GM21528 (cell line): ENCODE measurements around the gene PEMT.

Experiments used
- ATAC-seq: cut with Tn5 transposase; IDR thresholded peaks from one replicate; pipeline ENCODE4 v1.9.1; 2021; ENCODE audit warnings: mild to moderate bottlenecking, moderate library complexity; ENCODE audit not compliant: unreplicated experiment, low FRiP score

The PEMT gene

DNA sequence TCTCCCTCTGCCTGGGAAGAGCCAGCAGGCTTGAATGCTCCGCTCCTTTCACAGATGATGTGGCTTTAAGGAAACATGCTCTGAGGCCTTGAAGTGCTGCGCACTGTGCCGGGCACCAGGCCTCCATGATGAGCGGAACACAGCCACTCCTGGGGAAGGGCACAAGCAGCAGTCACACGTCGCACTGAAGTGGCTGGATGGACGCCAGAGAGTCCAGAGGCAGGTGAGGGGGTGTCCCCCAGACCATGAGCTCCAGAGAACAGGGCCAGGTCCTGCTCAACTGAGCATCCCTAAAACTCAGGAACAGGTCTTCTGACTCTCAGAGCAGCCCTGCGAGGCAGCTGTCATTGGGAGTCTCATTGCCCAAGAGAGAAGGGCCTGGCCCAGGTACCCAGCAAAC is 35.6 kb downstream of the PEMT start:
- ATAC-seq = no peak

DNA sequence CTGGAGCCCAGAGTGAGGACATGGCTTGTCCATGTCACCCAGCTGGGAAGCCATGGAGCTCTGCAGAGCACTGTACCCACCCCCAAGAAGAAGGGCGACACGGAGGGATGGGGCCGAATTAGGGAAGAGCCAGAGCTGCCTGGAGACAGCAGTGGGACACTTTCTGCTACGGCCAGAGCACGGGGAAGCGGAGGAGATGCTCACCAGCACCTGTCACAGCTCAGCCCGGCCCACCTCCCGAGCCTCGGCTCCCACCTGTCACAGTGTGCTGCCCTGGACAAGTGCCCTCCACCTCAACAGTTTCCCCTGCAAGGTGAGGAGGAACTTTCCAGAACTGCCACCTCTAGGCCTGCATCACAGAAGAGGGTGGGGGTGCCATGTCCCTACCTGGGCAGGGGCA is 36.4 kb downstream of the PEMT start:
- no peak for ATAC-seq

DNA sequence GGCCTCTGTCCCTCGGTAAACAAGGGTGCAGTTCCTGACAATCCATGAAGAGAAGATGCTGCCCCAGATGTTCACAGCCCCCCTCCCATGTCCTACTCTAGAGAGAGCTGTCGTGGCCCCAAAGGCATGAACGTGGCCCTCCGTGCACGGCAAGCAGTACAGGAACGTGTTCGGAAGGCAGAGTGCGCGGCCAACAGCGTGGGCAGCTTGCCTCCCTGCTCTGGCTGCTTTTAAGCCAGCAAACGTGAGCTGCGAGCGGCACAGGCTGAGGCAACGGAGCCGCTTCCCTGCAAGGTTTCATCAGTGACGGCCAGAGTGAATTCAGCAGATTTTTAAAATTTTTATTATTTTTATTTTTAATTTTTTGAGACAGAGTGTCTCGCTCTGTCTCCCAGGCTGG is 37.2 kb downstream of the PEMT start:
- no peak for ATAC-seq

- no peak for ATAC-seq
Observed at GRCh38 chr17:17553217-17554195, 38.0 kb downstream of the PEMT start.

- no peak for ATAC-seq
Observed at GRCh38 chr17:17552351-17553216, 38.9 kb downstream of the PEMT start.

DNA sequence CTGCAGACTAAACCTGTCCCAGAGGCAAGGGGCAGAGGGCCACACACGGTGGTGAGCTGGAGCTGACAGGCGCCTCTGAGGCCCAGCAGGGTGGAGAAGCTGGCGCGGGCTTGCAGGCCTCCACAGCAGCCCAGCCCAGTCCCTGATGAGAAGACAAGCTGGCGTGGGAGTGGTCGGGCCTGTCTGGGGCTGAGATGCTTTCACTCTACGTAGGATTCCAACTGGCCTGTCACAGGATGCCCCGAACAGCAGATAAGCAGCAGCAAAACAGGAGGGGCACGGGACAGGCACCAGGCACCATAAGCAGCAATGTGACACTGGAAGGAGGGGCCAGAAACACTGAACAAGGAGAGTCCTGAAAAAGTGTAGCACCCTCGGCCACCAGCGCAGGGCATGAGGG is 40.1 kb downstream of the PEMT start:
- ATAC-seq = no peak

DNA sequence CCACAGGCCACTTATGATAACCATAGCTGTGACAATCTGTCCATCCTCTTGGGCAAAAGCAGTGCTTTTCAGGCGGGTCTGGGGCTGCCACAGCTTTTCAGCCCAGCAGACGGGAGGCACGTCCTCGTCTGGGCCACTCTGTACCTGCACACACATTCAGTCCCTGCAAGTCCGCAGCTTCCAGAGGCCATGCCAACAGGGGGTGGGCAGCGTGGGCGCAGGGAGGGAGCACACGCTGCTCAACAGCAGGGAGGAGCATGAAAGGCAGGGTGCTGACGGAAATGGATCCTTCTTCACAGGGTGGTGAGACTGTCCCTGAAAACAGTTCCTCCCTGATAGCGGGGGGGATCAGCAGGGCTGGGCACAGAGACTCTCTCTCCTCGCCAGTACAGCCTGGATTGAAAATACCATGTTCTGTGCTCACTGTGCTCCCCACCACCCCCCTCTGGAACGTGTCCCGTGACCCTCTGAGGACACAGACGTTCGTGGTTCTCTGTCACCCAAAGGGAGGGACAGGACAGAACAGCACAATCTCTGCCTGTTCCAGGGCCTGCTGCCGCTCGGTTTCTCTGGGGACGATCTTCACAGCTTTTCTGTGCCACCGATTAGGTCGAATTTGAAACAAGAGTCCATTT is 41.7 kb downstream of the PEMT start:
- ATAC-seq = no peak

- ATAC-seq = no peak
Observed at GRCh38 chr17:17548044-17548443, 43.5 kb downstream of the PEMT start.

- ATAC-seq = no peak
Observed at GRCh38 chr17:17547210-17547764, 44.2 kb downstream of the PEMT start.

GRCh38 chr17:17546399-17547185 is 44.9 kb downstream of the PEMT start:
- ATAC-seq = no peak

DNA sequence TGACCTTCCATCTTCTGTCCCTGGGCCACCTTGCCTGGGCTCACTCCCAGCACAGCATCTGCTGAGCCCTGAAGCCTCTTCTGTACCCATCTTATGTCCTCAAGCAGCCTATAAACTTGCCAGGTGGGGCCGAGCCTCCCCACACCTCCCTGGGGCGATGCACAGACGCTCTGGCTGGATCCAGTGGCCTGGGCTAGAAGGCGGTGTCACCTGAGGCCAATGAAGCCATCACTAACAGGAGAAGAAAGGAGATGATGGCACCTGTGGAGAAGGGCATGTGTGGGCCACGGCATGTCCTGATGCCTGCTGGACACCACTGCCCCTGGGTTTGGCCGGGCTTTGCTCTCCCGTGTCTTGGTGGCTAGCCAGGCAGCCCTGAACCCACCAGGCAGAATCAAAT is 45.5 kb downstream of the PEMT start:
- no peak for ATAC-seq

- ATAC-seq = no peak
Observed at GRCh38 chr17:17545031-17545820, 46.3 kb downstream of the PEMT start.

DNA sequence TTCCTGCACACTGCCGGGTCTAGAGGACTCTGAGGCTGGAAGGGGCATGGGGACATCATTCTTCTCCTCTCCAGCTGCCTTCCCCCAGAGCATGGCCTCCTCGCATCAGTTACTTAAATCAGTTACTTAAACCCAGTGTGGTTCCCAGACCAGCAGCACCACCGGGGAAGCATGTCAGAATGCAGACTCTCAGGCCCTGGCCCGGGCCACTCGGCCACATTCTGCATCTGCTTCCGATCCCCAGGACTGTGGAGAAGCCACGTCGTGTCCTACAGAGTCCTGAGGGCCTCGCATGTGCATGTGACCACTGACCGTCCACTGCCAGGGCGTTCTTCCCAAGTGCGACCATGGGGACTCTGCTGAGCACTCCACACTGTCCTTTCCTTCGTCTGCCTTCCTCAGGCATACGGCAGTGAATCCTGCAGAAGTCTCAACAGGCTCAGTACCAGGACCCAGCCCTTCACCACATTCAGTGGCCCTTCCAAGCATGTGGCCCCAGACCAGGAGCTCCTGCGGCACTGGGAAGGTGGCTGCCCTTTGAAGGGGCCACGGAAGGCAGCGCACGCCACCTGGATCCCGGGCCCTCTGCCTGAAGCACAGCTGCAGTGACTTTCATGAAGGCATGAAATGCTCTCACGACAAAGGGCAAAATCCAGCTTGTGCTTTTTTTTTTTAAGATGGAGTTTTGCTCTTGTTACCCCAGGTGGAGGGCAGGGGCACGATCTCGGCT is 48.4 kb downstream of the PEMT start:
- ATAC-seq = no peak

DNA sequence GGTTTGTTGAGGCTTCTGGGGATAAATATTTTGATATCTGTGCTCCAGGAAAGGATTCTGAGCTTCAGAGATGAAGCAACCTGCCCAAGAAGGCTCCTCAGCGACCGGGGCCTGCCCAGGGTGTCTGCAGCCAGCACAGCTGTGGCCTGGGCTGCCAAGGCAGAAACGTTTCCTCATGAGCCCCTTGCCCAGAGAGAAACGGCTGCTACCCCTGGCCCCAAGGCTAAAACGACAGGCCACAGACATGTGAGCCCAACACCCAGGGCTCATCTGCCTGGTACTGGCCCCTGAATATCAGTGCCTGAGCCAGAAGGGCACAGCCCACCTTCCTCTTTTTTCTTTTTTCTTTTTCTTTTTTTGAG is 49.9 kb downstream of the PEMT start:
- no peak for ATAC-seq

- no peak for ATAC-seq
Observed at GRCh38 chr17:17540935-17541639, 50.4 kb downstream of the PEMT start.

DNA sequence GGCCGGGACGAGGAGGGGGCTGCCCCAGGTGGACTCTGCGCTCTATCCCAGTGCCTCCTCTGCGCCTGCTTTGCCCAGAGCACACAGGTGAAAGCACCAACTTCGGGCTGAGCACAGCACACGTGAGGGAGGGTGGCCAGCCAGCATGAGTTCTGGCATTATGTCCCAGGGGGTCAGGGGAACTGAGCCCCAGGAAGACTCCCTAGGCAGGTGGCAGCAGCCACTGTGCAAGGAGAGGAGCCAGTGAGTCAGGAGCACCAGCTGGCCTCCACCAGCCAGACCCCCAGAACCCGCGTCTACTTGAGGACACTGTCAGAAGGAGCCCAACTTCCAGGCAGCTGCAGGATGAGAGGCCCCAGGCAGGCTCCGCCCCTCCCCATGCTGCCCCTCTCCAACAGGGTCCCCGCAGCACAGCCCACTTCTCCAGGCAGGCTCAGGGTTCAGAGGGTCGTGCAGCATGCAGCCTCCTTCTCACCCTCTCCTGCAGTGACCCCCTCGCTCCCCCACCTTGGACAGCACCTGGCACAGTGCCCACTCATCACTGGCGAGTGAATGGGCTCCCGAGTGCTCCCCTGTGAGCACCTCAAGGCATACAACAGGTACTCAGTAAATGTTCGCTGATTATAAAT is 51.1 kb downstream of the PEMT start:
- ATAC-seq = no peak

GRCh38 chr17:17539591-17539990 is 51.9 kb downstream of the PEMT start:
- ATAC-seq = no peak
